ENCODE data around the gene MARK3.
"Not testable (repeated sequence)": the region's sequence is repeated elsewhere in the genome, so short reads cannot be mapped to it uniquely, and the experiment has no call there.

Gene MARK3

DNA sequence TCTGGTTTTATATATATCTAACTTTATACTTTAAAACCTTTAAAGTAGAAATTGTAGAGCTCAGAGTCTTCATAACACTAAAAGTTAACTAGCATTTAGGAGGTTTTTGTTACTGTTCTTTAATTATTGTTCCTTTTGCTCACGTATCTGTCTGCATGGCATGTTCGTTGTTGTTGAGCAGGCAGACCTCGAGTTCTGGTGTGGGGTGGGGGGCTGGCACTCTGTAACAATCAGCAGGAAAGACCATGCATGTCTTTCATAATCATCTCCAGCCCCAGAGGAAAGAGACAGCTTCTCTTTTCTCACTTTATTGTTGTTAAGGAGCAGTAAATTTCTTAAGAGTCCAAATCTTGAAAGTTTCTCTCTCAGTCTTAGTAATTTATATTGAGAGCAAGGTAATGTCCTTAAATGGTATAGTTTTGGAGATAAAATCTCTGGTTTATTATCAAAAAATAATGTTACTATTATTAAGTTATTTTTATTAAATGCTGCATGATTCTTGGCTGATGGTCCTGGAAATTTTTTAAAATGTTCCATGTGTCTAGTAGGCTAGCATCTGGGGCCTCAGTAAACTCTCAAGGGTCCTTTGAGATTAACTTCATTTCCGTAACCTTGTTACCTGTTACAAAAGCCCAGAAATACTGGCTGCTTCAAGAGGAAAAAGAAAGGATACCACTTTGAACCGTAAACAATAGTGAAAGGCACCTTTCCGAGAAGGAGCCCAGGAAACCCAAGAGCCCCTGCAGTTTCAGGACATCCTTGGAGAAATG is 107.1 kb downstream of the MARK3 start:
- no peak for DNase-seq

GRCh38 chr14:103495854-103496253 is 110.6 kb downstream of the MARK3 start:
- no peak for DNase-seq

- no peak for DNase-seq
Measured at GRCh38 chr14:103496776-103497175, 111.6 kb downstream of the MARK3 start.

DNA sequence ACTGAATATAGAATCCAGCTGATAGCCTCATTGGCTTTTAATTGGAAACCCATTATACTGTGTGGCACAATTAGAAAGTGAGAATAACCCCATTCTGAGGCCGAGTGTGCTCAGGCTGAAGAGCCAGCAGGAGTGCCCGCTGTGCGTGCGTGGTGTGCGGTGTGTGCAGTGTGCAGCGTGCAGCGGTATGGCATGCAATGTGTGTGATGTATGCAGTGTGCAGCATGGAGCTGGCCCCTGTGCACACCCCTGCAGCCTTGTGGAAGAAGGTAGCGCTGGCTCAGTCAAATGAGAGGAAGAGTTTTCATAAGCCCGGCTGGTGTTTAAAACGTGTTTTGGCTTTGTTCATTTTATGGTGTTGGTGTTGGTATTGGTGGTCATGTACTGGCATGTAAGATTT is 114.5 kb downstream of the MARK3 start:
- DNase-seq, result no peak

DNA sequence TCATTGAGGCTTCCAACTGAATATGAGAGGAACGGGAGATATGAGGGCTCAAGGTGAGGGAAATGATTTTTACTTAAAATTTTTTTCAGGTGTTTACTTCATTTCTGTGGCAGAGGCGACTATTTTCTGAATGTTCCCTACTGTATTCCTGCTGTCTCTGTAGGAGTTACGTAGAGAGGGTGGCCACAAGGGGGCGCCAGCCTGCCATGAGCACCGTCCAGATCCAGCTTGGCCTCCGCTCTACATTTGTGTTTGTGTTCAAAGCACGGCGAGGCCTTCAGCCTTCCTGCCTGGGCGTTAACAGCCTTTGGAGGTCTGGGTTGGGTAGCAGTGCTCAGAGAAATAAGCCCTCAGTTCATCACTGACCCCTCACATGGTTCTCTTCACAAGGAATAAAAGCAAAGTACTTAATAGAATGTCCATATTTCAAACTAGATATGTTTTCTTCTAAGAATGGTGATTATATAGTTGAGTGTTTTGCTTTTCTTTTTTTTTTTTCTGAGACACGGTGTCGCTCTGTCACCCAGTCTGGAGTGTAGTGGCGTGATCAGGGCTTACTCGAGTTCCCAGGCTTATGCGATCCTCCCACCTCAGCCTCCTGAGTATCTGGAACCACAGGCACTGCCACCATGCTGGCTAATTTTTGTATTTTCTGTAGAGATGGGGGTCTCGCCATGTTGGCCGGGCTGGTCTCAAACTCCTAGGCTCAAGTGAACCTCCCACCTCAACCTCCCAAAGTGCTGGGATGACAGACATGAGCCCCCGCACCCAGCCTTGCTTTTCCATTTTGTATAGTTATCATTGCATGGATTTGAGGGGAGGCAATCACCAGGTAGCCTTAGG is 115.2 kb downstream of the MARK3 start:
- peak; percentile 77 to 78 for DNase-seq

DNA sequence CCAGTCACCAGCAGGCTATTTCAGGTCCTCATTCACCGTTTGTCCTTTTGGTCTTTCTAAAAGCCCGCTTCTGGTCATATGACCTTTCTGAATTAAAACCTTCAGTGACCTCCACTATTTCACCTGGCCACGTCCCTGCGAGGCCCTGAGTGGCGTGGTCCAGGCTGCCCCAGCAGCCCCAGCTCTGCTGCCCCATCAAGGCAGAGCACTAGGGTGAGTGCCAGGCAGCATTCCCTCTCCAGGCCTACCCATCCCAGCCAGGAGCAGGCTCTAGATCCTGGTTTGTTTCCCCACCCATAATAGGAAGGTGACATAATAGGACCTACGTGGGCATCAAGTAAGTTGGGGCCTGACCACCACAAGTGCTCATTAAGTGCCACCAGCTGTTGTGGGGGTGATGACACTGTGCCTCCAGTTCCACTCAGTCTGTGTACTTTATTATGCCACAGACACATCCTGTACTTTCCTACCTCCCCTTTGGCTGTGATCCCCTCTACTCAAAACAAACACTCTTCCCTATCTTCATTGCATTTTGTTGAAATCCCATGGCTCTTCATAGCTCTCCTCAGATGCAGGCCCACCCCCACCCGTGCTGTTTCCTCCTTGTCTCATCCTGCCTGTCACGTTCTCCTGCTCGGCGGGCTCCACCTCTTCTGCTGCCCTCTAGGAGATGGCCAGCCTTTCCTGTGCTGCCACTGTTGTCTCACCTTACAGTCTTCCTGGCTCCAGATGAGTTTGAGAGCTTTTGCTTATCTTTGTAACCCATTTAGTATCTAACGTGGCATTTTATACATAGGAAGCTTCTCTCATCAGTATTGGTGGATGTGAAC is 116.0 kb downstream of the MARK3 start:
- DNase-seq, result no peak

DNA sequence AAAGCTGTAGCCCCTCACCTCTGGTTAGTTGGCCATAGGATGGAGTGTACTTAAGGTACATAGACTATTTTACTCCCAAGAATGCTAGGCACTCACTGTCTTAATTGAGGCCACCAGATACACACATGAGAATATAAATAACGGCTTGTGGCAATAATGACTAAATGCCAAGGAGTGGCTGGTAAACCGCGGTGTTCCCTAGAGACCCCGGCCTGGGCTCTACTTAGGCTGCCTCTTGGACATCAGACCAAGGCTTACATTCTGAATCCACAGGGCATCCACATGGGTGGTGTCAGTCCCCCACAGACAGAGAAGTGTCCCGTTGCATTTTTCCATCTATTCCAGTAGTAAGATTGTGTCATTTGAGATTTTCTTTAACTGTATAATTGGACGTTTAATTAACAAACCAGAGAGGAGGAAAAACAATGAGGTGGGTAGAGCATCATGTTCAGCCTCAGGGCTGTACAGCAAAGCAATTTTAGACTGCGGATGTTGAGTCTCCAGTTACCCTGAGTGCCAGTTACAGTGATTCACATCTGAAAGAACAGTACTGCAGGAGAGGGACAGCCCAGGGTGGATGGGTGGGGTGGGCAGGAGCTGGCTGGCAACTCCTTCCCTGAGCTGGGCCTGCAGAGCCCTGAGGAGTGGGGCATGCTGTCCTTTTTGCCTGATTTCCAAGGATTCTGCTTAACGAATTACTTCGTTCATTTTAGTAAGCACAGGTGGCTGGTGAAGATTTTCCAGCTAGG is 116.9 kb downstream of the MARK3 start:
- no peak for DNase-seq

- DNase-seq, result no peak
Measured at GRCh38 chr14:103502877-103503276, 117.7 kb downstream of the MARK3 start.

- DNase-seq, result no peak
Measured at GRCh38 chr14:103503296-103503695, 118.1 kb downstream of the MARK3 start.

DNA sequence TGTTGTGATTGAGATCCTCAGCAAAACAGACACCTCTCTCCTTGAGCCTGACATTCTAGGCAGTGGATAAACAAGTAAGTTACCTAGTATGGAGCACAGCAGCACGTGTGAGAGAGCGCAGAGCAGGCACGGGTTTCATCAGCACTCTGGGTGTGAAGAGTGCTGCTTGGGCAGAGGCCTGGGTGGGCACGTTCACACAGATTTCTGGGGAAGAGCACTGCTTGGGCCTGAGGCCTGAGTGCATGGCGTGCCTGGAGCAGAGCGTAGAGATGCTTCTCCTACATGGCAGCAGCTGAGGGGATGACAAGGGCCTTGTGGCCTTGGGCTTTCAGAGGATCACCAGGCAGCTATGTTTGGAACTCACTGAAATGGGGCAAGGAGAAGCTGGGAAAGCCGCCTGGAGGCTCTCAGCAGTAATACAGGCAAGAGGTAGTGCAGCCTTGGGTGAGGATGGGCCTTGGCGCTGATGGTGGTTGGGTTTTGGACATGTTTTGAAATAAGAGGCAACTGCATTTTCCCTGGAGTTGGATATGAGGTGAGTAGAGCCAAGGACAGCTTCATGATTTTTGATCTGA is 119.9 kb downstream of the MARK3 start:
- no peak for DNase-seq

- no peak for DNase-seq
Measured at GRCh38 chr14:103507751-103508150, 122.5 kb downstream of the MARK3 start.

- DNase-seq, result no peak
Measured at GRCh38 chr14:103508521-103509329, 123.5 kb downstream of the MARK3 start.

DNA sequence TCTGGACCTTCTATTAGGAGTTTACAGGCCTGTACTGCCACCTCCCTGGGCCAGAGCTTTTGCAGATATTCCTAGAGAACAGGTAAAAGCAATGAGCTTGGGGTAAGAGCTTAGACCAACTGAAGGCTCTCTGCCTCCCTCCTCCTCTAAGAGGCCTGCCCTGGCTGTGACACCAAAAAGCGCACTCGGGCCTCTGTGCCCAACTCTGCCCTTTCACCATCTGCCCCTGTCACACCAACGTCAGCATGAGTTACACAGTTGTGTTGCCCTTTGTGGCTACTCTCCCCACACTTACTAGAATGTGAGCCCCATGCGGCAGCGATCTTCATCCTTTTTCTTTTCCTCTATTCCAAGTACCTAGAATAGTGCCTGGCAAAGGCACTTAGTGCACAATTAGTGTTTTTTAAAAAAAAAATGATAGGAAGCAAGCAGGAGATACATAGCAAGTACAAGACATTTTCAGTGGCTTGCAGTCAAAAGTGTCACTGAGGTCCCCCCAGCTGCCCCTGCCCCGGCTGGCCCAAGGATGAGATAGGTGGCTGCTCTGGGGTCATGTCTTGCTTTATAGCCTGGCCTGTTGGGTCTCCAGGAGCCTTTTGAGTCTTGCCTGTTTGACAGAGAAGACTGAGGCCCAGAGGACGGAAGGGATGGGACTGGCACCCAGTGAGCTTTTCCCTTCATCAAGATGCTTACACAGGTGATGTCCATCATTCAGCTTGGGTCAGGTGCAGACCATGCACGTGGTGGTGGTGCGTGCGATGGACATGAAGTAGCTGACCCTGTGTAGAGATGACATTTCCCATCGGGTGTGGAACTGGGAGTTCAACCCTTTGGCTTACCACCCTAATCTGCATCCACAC is 124.9 kb downstream of the MARK3 start:
- DNase-seq, result no peak

DNA sequence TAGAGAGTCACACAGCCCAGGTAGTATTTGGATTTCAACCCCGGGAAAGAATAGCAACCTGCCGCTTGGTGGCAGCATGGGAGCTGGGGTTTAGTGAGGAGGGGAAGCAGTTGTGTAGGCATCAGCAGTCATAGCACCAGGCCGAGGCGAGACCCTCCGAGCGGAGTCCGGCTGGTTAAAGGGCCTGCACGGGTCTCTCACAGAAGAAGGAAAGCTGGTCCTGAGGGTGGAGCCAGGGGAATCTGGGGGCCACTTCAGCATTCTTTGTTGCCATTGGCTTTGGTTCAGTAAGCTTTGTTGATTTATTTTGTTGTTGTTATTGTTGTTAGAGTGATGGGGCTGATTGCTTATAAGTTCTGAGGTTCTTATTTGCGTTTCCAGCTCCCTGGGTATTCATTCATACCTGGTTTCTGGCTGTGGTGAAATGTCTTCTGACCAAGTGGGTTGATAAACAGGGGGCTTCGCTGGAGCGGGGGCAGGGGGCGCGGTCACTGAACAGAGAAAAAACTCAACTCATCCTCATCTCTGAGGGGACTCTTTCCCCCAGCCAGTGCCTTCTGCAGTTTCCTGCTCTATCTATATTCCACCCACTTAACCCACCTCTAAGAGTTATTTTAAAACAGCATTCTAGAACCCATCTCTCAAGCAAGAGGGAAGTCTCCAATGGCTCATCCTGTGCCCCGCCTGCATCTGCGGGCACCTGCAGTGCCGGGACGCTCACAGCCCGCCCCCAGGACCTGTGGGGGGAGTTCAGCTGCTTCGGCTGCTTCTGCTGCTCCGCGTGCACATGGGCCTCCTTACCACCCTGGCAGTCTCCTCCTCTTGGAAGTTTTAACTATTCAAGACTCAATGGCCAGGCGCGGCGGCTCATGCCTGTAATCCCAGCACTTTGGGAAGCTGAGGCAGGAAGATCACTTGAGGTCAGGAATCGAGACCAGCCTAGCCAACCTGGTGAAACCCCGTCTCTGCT is 125.8 kb downstream of the MARK3 start:
- no peak for DNase-seq

GRCh38 chr14:103512180-103512579 is 127.0 kb downstream of the MARK3 start:
- not testable (repeated sequence) for DNase-seq

GRCh38 chr14:103512701-103513611 is 127.7 kb downstream of the MARK3 start:
- no peak for DNase-seq

DNA sequence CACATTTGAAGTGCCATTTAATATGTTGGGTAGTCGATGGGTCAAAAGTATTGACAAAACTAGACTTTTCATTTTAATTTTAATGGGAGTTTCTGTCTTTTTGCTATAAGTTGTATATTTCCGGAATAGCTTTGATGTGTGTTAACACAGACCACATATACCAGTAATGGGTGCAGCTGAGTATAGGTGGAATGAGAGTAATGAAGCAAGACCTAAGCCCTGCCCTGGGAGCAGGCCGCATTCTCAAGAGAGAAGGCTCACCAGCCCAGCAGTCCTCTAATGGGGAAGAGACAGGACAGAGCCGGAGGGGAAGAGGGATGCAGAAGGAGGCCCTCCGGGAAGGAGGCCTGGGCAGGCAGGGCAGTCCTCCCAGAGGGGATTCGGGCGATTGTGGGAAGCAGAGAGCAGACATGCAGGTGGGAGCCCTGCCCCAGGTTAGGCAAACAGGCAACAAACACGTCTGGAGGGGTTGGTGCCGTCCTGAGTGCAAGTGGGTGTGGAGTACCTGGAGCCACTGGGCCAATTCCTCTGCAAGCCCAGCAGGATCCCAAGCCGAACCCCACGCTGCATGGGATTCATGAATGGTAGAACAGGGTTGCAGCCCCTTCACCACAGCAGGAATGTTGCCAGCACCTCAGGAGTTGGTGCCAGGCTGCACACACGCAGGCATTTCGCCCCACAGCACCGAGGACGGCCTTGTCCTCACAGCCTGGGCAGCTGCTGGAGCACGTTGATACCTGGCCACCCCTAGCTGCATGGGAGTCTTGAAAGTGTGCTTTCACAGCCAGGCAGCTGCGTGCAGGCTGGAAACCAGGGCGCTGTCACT is 129.6 kb downstream of the MARK3 start:
- no peak for DNase-seq

Measured in stimulated activated CD4-positive, alpha-beta T cell treated with anti-CD3 and anti-CD28 coated beads, Interleukin-2, amount 100 ng/mL, for 48 hours (primary cell).